ENCODE results near the gene NSMF.

Gene NSMF

GRCh38 chr9:137461663-137462395, 2.7 kb upstream of the NSMF start:
- Histone ChIP-seq H3K9me3 (no peaks in the 10 kb centered on the region), H3K27me3 (no peaks in the 10 kb centered on the region), H3K4me3 (ENCODE audit: low read depth, low read length) (no peak overlapping the region), H3K36me3 (peaks cover 18% of the 10 kb centered on the region), H3K4me1 (peaks cover 15% of the 10 kb centered on the region)
- no peak for TF ChIP-seq CTCF (IDR thresholded peaks at IDR 0.05; ENCODE audit: low read depth, low read length)
- DNase-seq, result peak; percentile 23

GRCh38 chr9:137461316-137461662, 2.2 kb upstream of the NSMF start:
- H3K27me3 ChIP-seq, result no peaks in the 10 kb centered on the region
- peaks cover 15% of the 10 kb centered on the region for H3K4me1 ChIP-seq
- no peak overlapping the region for H3K4me3 ChIP-seq (ENCODE audit: low read depth, low read length)
- H3K36me3 ChIP-seq, result peaks cover 21% of the 10 kb centered on the region
- H3K9me3 ChIP-seq, result no peaks in the 10 kb centered on the region
- TF ChIP-seq CTCF (IDR thresholded peaks at IDR 0.05; ENCODE audit: low read depth, low read length), result no peak
- no peak for DNase-seq

GRCh38 chr9:137460363-137461315, 1.5 kb upstream of the NSMF start:
- Histone ChIP-seq H3K36me3 (peaks cover 28% of the 10 kb centered on the region), H3K27me3 (no peaks in the 10 kb centered on the region), H3K9me3 (no peaks in the 10 kb centered on the region), H3K4me1 (peaks cover 22% of the 10 kb centered on the region), H3K4me3 (ENCODE audit: low read depth, low read length) (no peak overlapping the region)
- no peak for TF ChIP-seq CTCF (IDR thresholded peaks at IDR 0.05; ENCODE audit: low read depth, low read length)
- DNase-seq, result peak; percentile 14

- Histone ChIP-seq H3K4me3 (ENCODE audit: low read depth, low read length) (peak overlapping the region; percentile 31; the same call in 1 of the 2 replicates), H3K36me3 (peaks cover 35% of the 10 kb centered on the region), H3K4me1 (peaks cover 30% of the 10 kb centered on the region), H3K9me3 (no peaks in the 10 kb centered on the region), H3K27me3 (no peaks in the 10 kb centered on the region)
- TF ChIP-seq CTCF (IDR thresholded peaks at IDR 0.05; ENCODE audit: low read depth, low read length), result no peak
- DNase-seq, result no peak
Observed at GRCh38 chr9:137459601-137460362, 648 bp upstream of the NSMF start.

- DNase-seq, result peak; percentile 79
- no peaks in the 10 kb centered on the region for H3K27me3 ChIP-seq
- H3K9me3 ChIP-seq, result no peaks in the 10 kb centered on the region
- peaks cover 38% of the 10 kb centered on the region for H3K36me3 ChIP-seq
- peak overlapping the region; percentile 85 for H3K4me3 ChIP-seq (ENCODE audit: low read depth, low read length)
- H3K4me1 ChIP-seq, result peaks cover 37% of the 10 kb centered on the region
- TF ChIP-seq CTCF (IDR thresholded peaks at IDR 0.05; ENCODE audit: low read depth, low read length), result no peak
Observed at GRCh38 chr9:137458194-137459151, 661 bp downstream of the NSMF start.

Measured in BE2C (cell line).